Measurements from ENCODE around the gene NXPH4. TPM values are rescaled to one million over a fixed set of nuclear protein-coding genes. Genes with fewer than 3 reads are reported as not detected.

The NXPH4 gene
- total RNA-seq, 1 donor from 2014 or later = not detected

GRCh38 chr12:57238854-57239554, 22.4 kb downstream of the NXPH4 start:
- Mint-ChIP-seq H3K36me3 (peaks cover 7% of the 10 kb centered on the region), H3K27me3 (ENCODE audit: insufficient read depth, low read depth) (peaks cover 69% of the 10 kb centered on the region)

GRCh38 chr12:57239587-57240065, 23.0 kb downstream of the NXPH4 start:
- no peaks in the 10 kb centered on the region for H3K9me3 ChIP-seq (ENCODE audit: low read depth)
- peak overlapping the region; percentile 98 for H3K4me2 ChIP-seq
- H3K9ac ChIP-seq = no peak overlapping the region
- H3K27ac ChIP-seq = no peak overlapping the region
- H3K4me3 Mint-ChIP-seq = peak overlapping the region; percentile 86
- H3K4me1 ChIP-seq = peaks cover 63% of the 10 kb centered on the region
- no peaks in the 10 kb centered on the region for H3K9me3 Mint-ChIP-seq
- H3K79me2 ChIP-seq (ENCODE audit: low read depth) = no peaks in the 10 kb centered on the region
- peaks cover 53% of the 10 kb centered on the region for H4K20me1 ChIP-seq (ENCODE audit: low read depth)
- peaks cover 51% of the 10 kb centered on the region for H3K4me1 Mint-ChIP-seq
- H3K36me3 ChIP-seq = no peaks in the 10 kb centered on the region
- peaks cover 84% of the 10 kb centered on the region for H3F3A ChIP-seq (ENCODE audit: low read depth)
- H3K36me3 Mint-ChIP-seq = peaks cover under 1% of the 10 kb centered on the region
- H3K27me3 Mint-ChIP-seq (ENCODE audit: insufficient read depth, low read depth) = peaks cover 69% of the 10 kb centered on the region
- H3K27me3 ChIP-seq = peaks cover 98% of the 10 kb centered on the region
- H3K27ac Mint-ChIP-seq = no peak overlapping the region
- no peak overlapping the region for H2AFZ ChIP-seq (replicated peaks)
- H3K4me3 ChIP-seq = peak overlapping the region; percentile 54
- DNase-seq (ENCODE audit: low spot score) = no peak
- TF ChIP-seq EZH2 (IDR thresholded peaks at IDR 0.05) = no peak
- TF ChIP-seq CTCF (IDR thresholded peaks at IDR 0.05) = no peak
- no peak for TF ChIP-seq EZH2phosphoT487 (IDR thresholded peaks at IDR 0.05)

More at GRCh38 chr12:57238854-57239554, 22.4 kb downstream of the NXPH4 start:
- TF ChIP-seq CTCF (IDR thresholded peaks at IDR 0.05) (peak; percentile 99), EZH2phosphoT487 (IDR thresholded peaks at IDR 0.05) (no peak), EZH2 (IDR thresholded peaks at IDR 0.05) (no peak)
- Histone ChIP-seq H3F3A (ENCODE audit: low read depth) (peaks cover 78% of the 10 kb centered on the region), H3K4me2 (peak overlapping the region; percentile 98), H2AFZ (replicated peaks) (peak overlapping the region; percentile 83), H3K4me3 (peak overlapping the region; percentile 44), H3K27me3 (peaks cover 93% of the 10 kb centered on the region), H3K4me1 (peaks cover 63% of the 10 kb centered on the region), H3K36me3 (no peaks in the 10 kb centered on the region), H3K27ac (no peak overlapping the region), H3K79me2 (ENCODE audit: low read depth) (no peaks in the 10 kb centered on the region), H4K20me1 (ENCODE audit: low read depth) (peaks cover 59% of the 10 kb centered on the region), H3K9me3 (ENCODE audit: low read depth) (no peaks in the 10 kb centered on the region), H3K9ac (no peak overlapping the region)
- Mint-ChIP-seq H3K4me3 (peak overlapping the region; percentile 86), H3K9me3 (no peaks in the 10 kb centered on the region), H3K27ac (no peak overlapping the region), H3K4me1 (peaks cover 55% of the 10 kb centered on the region)
- peak; percentile 94 for DNase-seq (ENCODE audit: low spot score)

GRCh38 chr12:57240066-57240921, 23.7 kb downstream of the NXPH4 start:
- H3K27me3 ChIP-seq = peaks cover 91% of the 10 kb centered on the region
- Mint-ChIP-seq H3K36me3 (no peaks in the 10 kb centered on the region), H3K9me3 (no peaks in the 10 kb centered on the region), H3K27ac (no peak overlapping the region), H3K4me1 (peaks cover 53% of the 10 kb centered on the region), H3K4me3 (peak overlapping the region; percentile 86), H3K27me3 (ENCODE audit: insufficient read depth, low read depth) (peaks cover 72% of the 10 kb centered on the region)
- no peak overlapping the region for H2AFZ ChIP-seq (replicated peaks)
- no peaks in the 10 kb centered on the region for H3K79me2 ChIP-seq (ENCODE audit: low read depth)
- no peak overlapping the region for H3K27ac ChIP-seq
- peak overlapping the region; percentile 54 for H3K4me3 ChIP-seq
- H4K20me1 ChIP-seq (ENCODE audit: low read depth) = peaks cover 51% of the 10 kb centered on the region
- H3K9me3 ChIP-seq (ENCODE audit: low read depth) = no peaks in the 10 kb centered on the region
- H3K36me3 ChIP-seq = no peaks in the 10 kb centered on the region
- peaks cover 89% of the 10 kb centered on the region for H3F3A ChIP-seq (ENCODE audit: low read depth)
- peaks cover 56% of the 10 kb centered on the region for H3K4me1 ChIP-seq
- H3K9ac ChIP-seq = no peak overlapping the region
- H3K4me2 ChIP-seq = peak overlapping the region; percentile 98
- TF ChIP-seq EZH2phosphoT487 (IDR thresholded peaks at IDR 0.05) = peak; percentile 82
- TF ChIP-seq EZH2 (IDR thresholded peaks at IDR 0.05) = peak; percentile 95
- no peak for TF ChIP-seq CTCF (IDR thresholded peaks at IDR 0.05)
- DNase-seq (ENCODE audit: low spot score) = peak; percentile 68

Data from neural progenitor cell (in vitro differentiated cells).